Trophoblast cell (in vitro differentiated cells and primary cell): ENCODE results near the gene NAP1L4.
"Not testable (repeated sequence)": the region's sequence is repeated elsewhere in the genome, so short reads cannot be mapped to it uniquely, and the experiment has no call there.

Experiments used
- DNase-seq, 2 donors: peaks; one replicate each; pipeline ENCODE4 v3.0.0-alpha.2; 2016
- H2AFZ ChIP-seq: 2 replicates; pipeline ENCODE4 v1.6.1; 2013; ENCODE audit warnings: low read length, moderate library complexity, mild to moderate bottlenecking; ENCODE audit not compliant: insufficient read depth, poor library complexity
- H2AK5ac ChIP-seq: 2 replicates; pipeline ENCODE4 v1.6.1; 2013; ENCODE audit warnings: mild to moderate bottlenecking, low read length
- H2BK120ac ChIP-seq: 2 replicates; pipeline ENCODE4 v1.6.1; 2013; ENCODE audit warnings: low read length, mild to moderate bottlenecking, moderate library complexity; ENCODE audit not compliant: insufficient read depth, poor library complexity
- H2BK12ac ChIP-seq: 2 replicates; pipeline ENCODE4 v1.6.1; 2013; ENCODE audit warnings: mild to moderate bottlenecking, low read length, moderate library complexity
- H2BK5ac ChIP-seq: 2 replicates; pipeline ENCODE4 v1.6.1; 2013; ENCODE audit warnings: low read length, low read depth, moderate library complexity, mild to moderate bottlenecking; ENCODE audit not compliant: poor library complexity
- H3K14ac ChIP-seq: 2 replicates; pipeline ENCODE4 v1.6.1; 2013; ENCODE audit warnings: mild to moderate bottlenecking, low read length
- H3K18ac ChIP-seq: 2 replicates; pipeline ENCODE4 v1.6.1; 2013; ENCODE audit warnings: mild to moderate bottlenecking, low read length
- H3K23ac ChIP-seq: 2 replicates; pipeline ENCODE4 v1.6.1; 2013; ENCODE audit warnings: low read length
- H3K27ac ChIP-seq: 2 replicates; pipeline ENCODE4 v1.5.1; 2013; ENCODE audit warnings: low read depth, mild to moderate bottlenecking, inconsistent platforms, low read length, moderate library complexity
- H3K27me3 ChIP-seq: 2 replicates; pipeline ENCODE4 v1.6.1; 2013; ENCODE audit warnings: inconsistent platforms, mild to moderate bottlenecking, low read length, moderate library complexity; ENCODE audit not compliant: insufficient read depth
- H3K36me3 ChIP-seq, 2 experiments: 1 replicate in 1 of 2; 2 replicates in 1 of 2; pipeline ENCODE4 v1.6.1; 2013; ENCODE audit warnings: low read length in 2 of 2, mild to moderate bottlenecking in 2 of 2, moderate library complexity in 1 of 2; ENCODE audit not compliant: insufficient read depth in 2 of 2, control insufficient read depth in 1 of 2
- H3K4ac ChIP-seq: 2 replicates; pipeline ENCODE4 v1.6.1; 2013; ENCODE audit warnings: low read depth, mild to moderate bottlenecking, low read length, moderate library complexity
- H3K4me1 ChIP-seq, 2 experiments: 1 replicate in 1 of 2; 2 replicates in 1 of 2; pipeline ENCODE4 v1.6.1; 2013; ENCODE audit warnings: low read length in 2 of 2, mild to moderate bottlenecking in 2 of 2, moderate library complexity in 1 of 2; ENCODE audit not compliant: insufficient read depth in 2 of 2, control insufficient read depth in 1 of 2
- H3K4me2 ChIP-seq: 2 replicates; pipeline ENCODE4 v1.6.1; 2013; ENCODE audit warnings: inconsistent platforms, mild to moderate bottlenecking, low read length, moderate library complexity
- H3K4me3 ChIP-seq: 2 replicates; pipeline ENCODE4 v1.5.1; 2013; ENCODE audit warnings: mild to moderate bottlenecking, low read depth, low read length, inconsistent platforms
- H3K79me1 ChIP-seq: one replicate; pipeline ENCODE4 v1.6.1; 2013; ENCODE audit warnings: low read length
- H3K79me2 ChIP-seq: 2 replicates; pipeline ENCODE4 v1.6.1; 2013; ENCODE audit warnings: low read length, mild to moderate bottlenecking; ENCODE audit not compliant: control insufficient read depth, insufficient read depth, poor library complexity
- H3K9ac ChIP-seq: 2 replicates; pipeline ENCODE4 v1.6.1; 2013; ENCODE audit warnings: mild to moderate bottlenecking, low read length
- H3K9me3 ChIP-seq: 2 replicates; pipeline ENCODE4 v1.6.1; 2013; ENCODE audit warnings: low read depth, mild to moderate bottlenecking, control low read depth, inconsistent platforms, low read length; ENCODE audit not compliant: insufficient read depth
- H4K12ac ChIP-seq: 2 replicates; pipeline ENCODE4 v1.6.1; 2013; ENCODE audit warnings: low read depth, mild to moderate bottlenecking, low read length, moderate library complexity
- H4K8ac ChIP-seq: 2 replicates; pipeline ENCODE4 v1.6.1; 2013; ENCODE audit warnings: low read depth, mild to moderate bottlenecking, low read length, moderate library complexity
- H4K91ac ChIP-seq: one replicate; pipeline ENCODE4 v1.6.1; 2013; ENCODE audit warnings: low read depth, mild to moderate bottlenecking, low read length, moderate library complexity
- WGBS: extraction: QIAGEN DNeasy Blood & Tissue Kit; methylation state at CpG from one replicate; pipeline ENCODE4 v1.1.7; 2013; ENCODE audit warnings: missing lambda C conversion rate; ENCODE audit not compliant: insufficient read length, insufficient coverage; ENCODE audit errors: extremely low coverage; 5-methylcytosine and 5-hydroxymethylcytosine counted together

Gene NAP1L4

GRCh38 chr11:2940921-2941821 lies 51.0 kb downstream of the NAP1L4 start:
- Histone ChIP-seq H3K18ac (no peak overlapping the region), H3K4me3 (no peak overlapping the region), H2BK12ac (no peak overlapping the region), H4K12ac (no peak overlapping the region), H2BK120ac (no peak overlapping the region), H4K8ac (no peak overlapping the region), H3K9me3 (peaks cover 7% of the 10 kb centered on the region), H3K79me2 (no peaks in the 10 kb centered on the region), H3K27me3 (no peaks in the 10 kb centered on the region), H3K9ac (no peak overlapping the region), H3K14ac (no peak overlapping the region), H3K4ac (no peak overlapping the region), H3K36me3 (peaks cover 27 to 30% of the 10 kb centered on the region in 2 experiments), H2AFZ (no peak overlapping the region), H4K91ac (no peak overlapping the region), H3K79me1 (no peaks in the 10 kb centered on the region), H2AK5ac (no peak overlapping the region), H3K27ac (no peak overlapping the region), H3K4me2 (no peak overlapping the region), H2BK5ac (no peak overlapping the region), H3K4me1 (peaks cover 3 to 10% of the 10 kb centered on the region in 2 experiments), H3K23ac (no peak overlapping the region)
- no CpG with 5 or more reads among the region's 10 CpGs for WGBS
- peak in 1 of 2 donors; percentile 21 for DNase-seq

DNA sequence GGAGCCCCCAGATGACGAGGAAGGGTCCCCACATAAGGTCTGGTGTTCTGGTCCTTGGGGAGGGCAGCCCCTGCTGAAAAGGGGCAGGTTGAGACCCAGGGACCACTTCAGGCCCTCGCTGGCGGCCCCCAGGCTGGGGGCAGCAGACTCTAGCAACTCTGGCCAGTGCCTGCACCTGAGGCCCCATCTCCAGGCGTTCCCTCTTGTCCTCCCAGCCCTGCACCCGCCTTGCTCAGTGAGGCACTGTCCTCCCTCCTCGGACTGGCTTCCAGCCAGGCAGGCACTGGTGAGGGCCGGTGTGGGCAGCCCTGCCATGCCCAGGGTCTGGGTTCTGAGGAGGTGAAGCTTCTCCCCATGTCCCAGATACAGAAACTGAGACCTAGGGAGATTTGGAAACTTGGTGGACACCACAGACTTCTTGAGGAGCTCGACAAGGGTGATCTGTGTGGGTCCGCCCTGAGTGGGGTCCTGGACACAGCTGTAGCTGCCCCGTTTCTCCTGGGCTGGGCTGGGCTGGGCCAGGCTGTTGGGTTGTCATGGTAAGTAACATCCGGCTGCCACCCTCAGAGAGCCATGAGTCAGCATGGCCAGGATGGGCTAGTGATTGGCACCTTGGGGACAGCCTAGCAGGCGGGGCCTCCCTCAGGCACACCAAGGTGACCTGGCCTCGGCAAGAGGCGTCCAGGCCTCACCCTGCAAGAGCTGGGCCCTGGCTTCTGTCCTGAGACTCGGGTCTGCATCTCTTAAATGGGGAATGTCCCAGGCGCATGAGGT lies 51.8 kb downstream of the NAP1L4 start:
- no peak overlapping the region for H2AK5ac ChIP-seq
- H4K91ac ChIP-seq: no peak overlapping the region
- H3K4me1 ChIP-seq: peaks cover 0 to 6% of the 10 kb centered on the region in 2 experiments
- no peak overlapping the region for H4K12ac ChIP-seq
- H3K23ac ChIP-seq: no peak overlapping the region
- peaks cover 7% of the 10 kb centered on the region for H3K9me3 ChIP-seq
- H3K36me3 ChIP-seq: peaks cover 22 to 25% of the 10 kb centered on the region in 2 experiments
- no peak overlapping the region for H2BK5ac ChIP-seq
- no peak overlapping the region for H2AFZ ChIP-seq
- no peak overlapping the region for H3K9ac ChIP-seq
- H2BK12ac ChIP-seq: no peak overlapping the region
- H3K14ac ChIP-seq: no peak overlapping the region
- no peak overlapping the region for H3K18ac ChIP-seq
- H3K4me3 ChIP-seq: no peak overlapping the region
- no peak overlapping the region for H3K4me2 ChIP-seq
- H3K4ac ChIP-seq: no peak overlapping the region
- DNase-seq: peak in 1 of 2 donors; percentile 28
- H3K27me3 ChIP-seq: no peaks in the 10 kb centered on the region
- no peaks in the 10 kb centered on the region for H3K79me1 ChIP-seq
- H2BK120ac ChIP-seq: no peak overlapping the region
- no peaks in the 10 kb centered on the region for H3K79me2 ChIP-seq
- no peak overlapping the region for H3K27ac ChIP-seq
- WGBS: no CpG with 5 or more reads among the region's 16 CpGs
- H4K8ac ChIP-seq: no peak overlapping the region

DNA sequence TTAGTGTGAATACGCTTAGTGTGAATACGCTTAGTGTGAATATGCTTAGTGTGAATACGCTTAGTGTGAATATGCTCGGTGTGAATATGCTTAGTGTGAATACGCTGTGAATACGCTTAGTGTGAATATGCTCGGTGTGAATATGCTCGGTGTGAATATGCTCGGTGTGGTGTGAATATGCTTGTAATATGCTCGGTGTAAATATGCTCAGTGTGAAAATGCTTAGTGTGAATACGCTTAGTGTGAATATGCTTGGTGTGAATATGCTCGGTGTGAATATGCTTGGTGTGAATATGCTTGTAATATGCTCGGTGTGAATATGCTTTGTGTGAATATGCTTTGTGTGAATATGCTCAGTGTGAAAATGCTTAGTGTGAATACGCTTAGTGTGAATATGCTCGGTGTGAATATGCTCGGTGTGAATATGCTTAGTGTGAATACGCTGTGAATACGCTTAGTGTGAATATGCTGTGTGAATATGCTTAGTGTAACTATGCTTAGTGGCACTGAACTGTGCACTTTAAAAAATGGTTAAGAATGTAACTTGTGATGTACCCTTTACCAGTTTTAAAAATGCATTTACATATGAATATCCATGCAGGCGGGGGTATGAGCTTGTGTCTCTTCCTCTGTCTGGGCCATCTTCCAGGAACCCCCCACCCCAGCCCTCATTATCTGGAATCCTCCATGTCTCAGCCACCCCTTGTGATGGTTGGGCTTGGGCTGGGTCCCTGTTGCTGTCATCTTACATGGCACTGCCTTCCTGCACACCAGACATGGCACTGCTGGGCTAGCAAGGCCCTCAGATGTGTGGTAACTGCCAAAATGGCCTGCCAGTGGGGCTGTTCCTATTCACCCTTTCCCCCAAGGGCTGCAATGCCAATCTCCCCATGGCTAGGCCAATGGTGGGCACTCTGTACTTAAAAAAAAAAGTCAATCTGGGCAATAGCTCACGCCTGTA lies 53.4 kb downstream of the NAP1L4 start:
- not testable (repeated sequence) for H3K4me2 ChIP-seq, H3K4me3 ChIP-seq, H2BK120ac ChIP-seq, H2AK5ac ChIP-seq, H3K4ac ChIP-seq, H3K79me1 ChIP-seq, H3K79me2 ChIP-seq, H3K18ac ChIP-seq, H3K23ac ChIP-seq, H2BK5ac ChIP-seq, H3K14ac ChIP-seq, H3K4me1 ChIP-seq, DNase-seq, H3K9me3 ChIP-seq, H3K27ac ChIP-seq, H2BK12ac ChIP-seq, H3K27me3 ChIP-seq, H4K8ac ChIP-seq, H4K12ac ChIP-seq, H4K91ac ChIP-seq, H2AFZ ChIP-seq, H3K9ac ChIP-seq
- peaks cover 9 to 10% of the 10 kb centered on the region in 2 experiments for H3K36me3 ChIP-seq
- WGBS: no CpG with 5 or more reads among the region's 20 CpGs
